ENCODE results near the gene CNRIP1.

Gene CNRIP1

GRCh38 chr2:68256093-68256450, 63.7 kb downstream of the CNRIP1 start:
- H3K27ac Mint-ChIP-seq, result no peak overlapping the region
- peaks cover 14% of the 10 kb centered on the region for H3K36me3 Mint-ChIP-seq (ENCODE audit: low read depth)
- H3K4me3 Mint-ChIP-seq, result no peak overlapping the region
- DNase-seq, result no peak
- peaks cover 30% of the 10 kb centered on the region for H3K4me1 Mint-ChIP-seq (ENCODE audit: low read depth)
- H3K9me3 Mint-ChIP-seq, result no peaks in the 10 kb centered on the region
- H3K27me3 Mint-ChIP-seq, result no peaks in the 10 kb centered on the region

GRCh38 chr2:68253219-68254068, 66.3 kb downstream of the CNRIP1 start:
- peaks cover 41% of the 10 kb centered on the region for H3K4me1 Mint-ChIP-seq (ENCODE audit: low read depth)
- H3K9me3 Mint-ChIP-seq, result no peaks in the 10 kb centered on the region
- peaks cover 31% of the 10 kb centered on the region for H3K36me3 Mint-ChIP-seq (ENCODE audit: low read depth)
- H3K4me3 Mint-ChIP-seq, result peak overlapping the region; percentile 98
- H3K27me3 Mint-ChIP-seq, result no peaks in the 10 kb centered on the region
- DNase-seq, result no peak
- H3K27ac Mint-ChIP-seq, result peak overlapping the region; percentile 99

GRCh38 chr2:68252400-68253218, 67.1 kb downstream of the CNRIP1 start, which contains the start of gene PPP3R1:
Gene PPP3R1, minus strand, starts transcription at chr2:68252532. Its CDS starts 405 bp downstream, at chr2:68252127.
- Mint-ChIP-seq H3K9me3 (no peaks in the 10 kb centered on the region), H3K27ac (peak within 1 kb of the TSS; percentile 99), H3K27me3 (no peaks in the 10 kb centered on the region), H3K36me3 (ENCODE audit: low read depth) (peaks cover 31% of the 10 kb centered on the region), H3K4me3 (peak within 1 kb of the TSS; percentile 98), H3K4me1 (ENCODE audit: low read depth) (peaks cover 41% of the 10 kb centered on the region)
- DNase-seq, result peak; percentile 97

GRCh38 chr2:68251855-68252399, 67.8 kb downstream of the CNRIP1 start:
- no peaks in the 10 kb centered on the region for H3K27me3 Mint-ChIP-seq
- DNase-seq, result no peak
- peaks cover 31% of the 10 kb centered on the region for H3K36me3 Mint-ChIP-seq (ENCODE audit: low read depth)
- no peaks in the 10 kb centered on the region for H3K9me3 Mint-ChIP-seq
- peak overlapping the region; percentile 98 for H3K4me3 Mint-ChIP-seq
- peaks cover 41% of the 10 kb centered on the region for H3K4me1 Mint-ChIP-seq (ENCODE audit: low read depth)
- peak overlapping the region; percentile 97 for H3K27ac Mint-ChIP-seq

GRCh38 chr2:68251187-68251854, 68.4 kb downstream of the CNRIP1 start:
- no peak overlapping the region for H3K4me3 Mint-ChIP-seq

GRCh38 chr2:68250652-68251186, 69.0 kb downstream of the CNRIP1 start:
- Mint-ChIP-seq H3K27me3 (no peaks in the 10 kb centered on the region), H3K36me3 (ENCODE audit: low read depth) (peaks cover 31% of the 10 kb centered on the region), H3K4me3 (no peak overlapping the region), H3K9me3 (no peaks in the 10 kb centered on the region), H3K4me1 (ENCODE audit: low read depth) (peaks cover 34% of the 10 kb centered on the region), H3K27ac (peak overlapping the region; percentile 93)
- DNase-seq, result no peak

More at GRCh38 chr2:68251187-68251854, 68.4 kb downstream of the CNRIP1 start:
- peak overlapping the region; percentile 93 for H3K27ac Mint-ChIP-seq
- peaks cover 38% of the 10 kb centered on the region for H3K4me1 Mint-ChIP-seq (ENCODE audit: low read depth)
- H3K36me3 Mint-ChIP-seq (ENCODE audit: low read depth), result peaks cover 31% of the 10 kb centered on the region
- no peaks in the 10 kb centered on the region for H3K9me3 Mint-ChIP-seq
- DNase-seq, result peak; percentile 70
- no peaks in the 10 kb centered on the region for H3K27me3 Mint-ChIP-seq

GRCh38 chr2:68250196-68250595, 69.6 kb downstream of the CNRIP1 start:
- H3K36me3 Mint-ChIP-seq (ENCODE audit: low read depth), result peaks cover 31% of the 10 kb centered on the region
- no peaks in the 10 kb centered on the region for H3K27me3 Mint-ChIP-seq
- peak overlapping the region; percentile 93 for H3K27ac Mint-ChIP-seq
- H3K4me1 Mint-ChIP-seq (ENCODE audit: low read depth), result peaks cover 29% of the 10 kb centered on the region
- H3K9me3 Mint-ChIP-seq, result no peaks in the 10 kb centered on the region
- no peak overlapping the region for H3K4me3 Mint-ChIP-seq
- DNase-seq, result no peak

- peaks cover 17% of the 10 kb centered on the region for H3K4me1 Mint-ChIP-seq (ENCODE audit: low read depth)
- no peaks in the 10 kb centered on the region for H3K9me3 Mint-ChIP-seq
- no peaks in the 10 kb centered on the region for H3K27me3 Mint-ChIP-seq
- peaks cover 31% of the 10 kb centered on the region for H3K36me3 Mint-ChIP-seq (ENCODE audit: low read depth)
- DNase-seq, result no peak
- no peak overlapping the region for H3K27ac Mint-ChIP-seq
- H3K4me3 Mint-ChIP-seq, result no peak overlapping the region
These were observed 70.9 kb downstream of the CNRIP1 start for GRCh38 chr2:68248806-68249205.

- no peak for DNase-seq
- Mint-ChIP-seq H3K9me3 (no peaks in the 10 kb centered on the region), H3K4me1 (ENCODE audit: low read depth) (peaks cover 14% of the 10 kb centered on the region), H3K27me3 (no peaks in the 10 kb centered on the region), H3K36me3 (ENCODE audit: low read depth) (peaks cover 29% of the 10 kb centered on the region), H3K4me3 (no peak overlapping the region), H3K27ac (no peak overlapping the region)
These were observed 71.4 kb downstream of the CNRIP1 start for GRCh38 chr2:68248361-68248760.

GRCh38 chr2:68246396-68246795, 73.4 kb downstream of the CNRIP1 start:
- no peaks in the 10 kb centered on the region for H3K9me3 Mint-ChIP-seq
- peaks cover 24% of the 10 kb centered on the region for H3K4me1 Mint-ChIP-seq (ENCODE audit: low read depth)
- H3K27ac Mint-ChIP-seq, result no peak overlapping the region
- DNase-seq, result no peak
- no peak overlapping the region for H3K4me3 Mint-ChIP-seq
- no peaks in the 10 kb centered on the region for H3K27me3 Mint-ChIP-seq
- peaks cover 36% of the 10 kb centered on the region for H3K36me3 Mint-ChIP-seq (ENCODE audit: low read depth)

GRCh38 chr2:68245672-68246071, 74.1 kb downstream of the CNRIP1 start:
- Mint-ChIP-seq H3K4me3 (no peak overlapping the region), H3K9me3 (no peaks in the 10 kb centered on the region), H3K4me1 (ENCODE audit: low read depth) (peaks cover 31% of the 10 kb centered on the region), H3K27ac (no peak overlapping the region), H3K27me3 (no peaks in the 10 kb centered on the region), H3K36me3 (ENCODE audit: low read depth) (peaks cover 34% of the 10 kb centered on the region)
- DNase-seq, result no peak

GRCh38 chr2:68245066-68245465, 74.7 kb downstream of the CNRIP1 start:
- no peak overlapping the region for H3K4me3 Mint-ChIP-seq
- no peak for DNase-seq
- H3K9me3 Mint-ChIP-seq, result no peaks in the 10 kb centered on the region
- no peak overlapping the region for H3K27ac Mint-ChIP-seq
- no peaks in the 10 kb centered on the region for H3K27me3 Mint-ChIP-seq
- peaks cover 34% of the 10 kb centered on the region for H3K36me3 Mint-ChIP-seq (ENCODE audit: low read depth)
- H3K4me1 Mint-ChIP-seq (ENCODE audit: low read depth), result peaks cover 32% of the 10 kb centered on the region

GRCh38 chr2:68244456-68244855, 75.3 kb downstream of the CNRIP1 start:
- Mint-ChIP-seq H3K4me3 (no peak overlapping the region), H3K27ac (no peak overlapping the region), H3K4me1 (ENCODE audit: low read depth) (peaks cover 32% of the 10 kb centered on the region), H3K9me3 (no peaks in the 10 kb centered on the region), H3K27me3 (no peaks in the 10 kb centered on the region), H3K36me3 (ENCODE audit: low read depth) (peaks cover 29% of the 10 kb centered on the region)
- DNase-seq, result no peak
